Stimulated activated CD4-positive, alpha-beta T cell treated with anti-CD3 and anti-CD28 coated beads, TNF-alpha, amount 100 ng/mL, for 24 hours (primary cell): Measurements from ENCODE around the gene DDX1.
"Not testable (repeated sequence)": the region's sequence is repeated elsewhere in the genome, so short reads cannot be mapped to it uniquely, and the experiment has no call there.

Experiments used
- DNase-seq, 3 experiments: peaks; one replicate each; pipeline ENCODE4 v3.0.0-alpha.2; 2020; ENCODE audit warnings: low read depth in 3 of 3

DDX1 gene

DNA sequence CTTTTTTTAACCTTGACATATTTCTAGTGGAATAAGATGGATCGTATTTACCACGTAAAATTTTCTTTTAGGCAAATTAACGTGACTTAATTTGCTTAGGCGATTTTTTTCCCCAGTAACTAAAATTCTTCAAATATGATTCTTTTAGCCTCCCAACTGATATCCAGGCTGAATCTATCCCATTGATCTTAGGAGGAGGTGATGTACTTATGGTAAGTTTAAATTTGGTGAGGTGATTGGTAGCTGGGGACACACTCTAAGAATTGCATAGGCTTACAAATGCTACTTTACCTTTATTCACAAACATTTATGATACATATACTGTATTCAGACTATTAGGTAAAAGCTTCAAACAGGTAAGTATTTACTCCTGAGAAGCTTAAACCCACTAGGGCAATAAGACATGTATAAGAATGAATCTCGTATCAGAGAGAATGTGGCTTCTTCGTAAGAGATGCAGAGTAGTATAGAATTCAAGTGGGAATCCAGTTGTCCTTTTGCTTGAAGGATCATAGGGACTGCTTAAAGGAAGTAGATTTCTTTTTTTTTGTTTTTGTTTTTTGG lies 3.8 kb downstream of the DDX1 start:
- no peak for DNase-seq

DNA sequence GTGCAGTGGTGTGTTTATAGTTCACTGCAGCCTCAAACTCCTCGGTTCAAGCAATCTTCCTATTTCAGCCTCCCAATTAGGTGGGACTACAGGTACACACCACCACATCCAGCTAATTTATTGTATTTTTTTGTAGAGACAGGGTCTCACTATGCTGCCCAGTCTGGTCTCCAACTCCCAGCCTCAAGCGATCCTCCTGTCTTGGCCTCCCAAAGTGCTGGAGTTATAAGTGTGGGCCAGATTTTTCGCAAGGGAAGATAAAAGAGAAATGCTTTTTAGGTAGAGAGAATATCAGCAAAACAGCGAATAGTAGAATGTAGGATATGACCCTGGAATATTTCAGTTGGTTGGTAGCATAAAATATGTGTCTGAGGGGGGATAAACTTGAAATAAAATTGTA lies 4.3 kb downstream of the DDX1 start:
- DNase-seq: no peak

DNA sequence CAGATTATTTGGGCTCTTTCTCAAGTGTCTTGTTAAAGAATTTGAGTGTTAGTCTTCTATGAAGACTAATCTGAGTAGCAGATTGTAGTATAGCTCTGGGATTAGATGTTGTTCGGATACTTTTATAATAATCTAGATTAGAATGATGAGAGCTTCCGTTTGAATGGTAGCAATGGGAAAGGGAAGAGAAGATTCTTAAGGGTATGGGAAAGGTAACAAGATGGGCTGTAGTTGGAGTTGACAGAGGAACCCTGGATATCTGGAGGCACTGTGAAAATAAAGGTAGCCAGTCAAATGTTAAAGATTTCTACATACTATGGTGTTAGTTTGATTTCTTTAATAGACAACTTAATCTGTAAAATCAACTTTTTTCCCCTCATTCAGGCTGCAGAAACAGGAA lies 4.7 kb downstream of the DDX1 start:
- no peak for DNase-seq

DNA sequence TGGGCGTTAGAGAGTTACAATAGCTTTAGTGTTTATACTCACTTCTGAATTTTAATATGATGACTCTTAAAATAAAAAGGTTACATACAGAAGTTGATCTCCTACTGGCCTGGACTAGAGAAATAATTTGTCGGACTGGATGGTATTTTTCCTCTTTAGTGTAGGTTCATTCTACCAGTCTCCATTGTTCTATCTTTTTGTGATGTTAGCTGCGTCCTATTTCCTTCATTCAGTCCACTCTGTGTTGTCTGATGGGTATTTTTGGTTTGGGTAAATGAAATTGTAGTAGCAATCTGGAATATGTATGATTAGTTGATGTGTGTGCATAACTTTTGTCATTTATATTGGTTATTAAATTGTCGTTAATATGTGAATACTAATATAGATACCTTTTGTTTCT lies 5.3 kb downstream of the DDX1 start:
- no peak for DNase-seq

DNA sequence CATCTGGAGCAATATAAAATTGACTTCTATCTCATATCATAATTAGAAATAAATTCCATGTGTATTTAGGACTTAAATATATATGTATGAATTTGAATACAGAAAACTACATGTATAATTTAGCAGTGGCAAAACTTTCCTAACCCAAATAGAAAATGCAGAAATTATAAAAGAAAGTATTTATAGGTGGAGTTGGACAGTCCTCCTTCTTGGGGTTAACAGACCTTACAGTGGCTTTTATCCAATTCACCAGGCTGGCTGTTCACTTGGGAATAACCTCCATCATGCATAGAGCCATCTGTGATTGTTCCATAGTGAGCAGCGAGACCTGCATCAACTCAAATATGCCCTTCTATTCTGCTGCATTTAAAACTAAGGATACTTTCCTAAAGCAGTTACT lies 8.3 kb downstream of the DDX1 start:
- no peak for DNase-seq

GRCh38 chr2:15601681-15602080 lies 10.0 kb downstream of the DDX1 start:
- DNase-seq: no peak

GRCh38 chr2:15602393-15602792 lies 10.7 kb downstream of the DDX1 start:
- DNase-seq: no peak

GRCh38 chr2:15603044-15603765 lies 11.5 kb downstream of the DDX1 start:
- DNase-seq: no peak

- DNase-seq: no peak
These were observed 12.3 kb downstream of the DDX1 start for GRCh38 chr2:15603948-15604347.

GRCh38 chr2:15605721-15606120 lies 14.1 kb downstream of the DDX1 start:
- DNase-seq: no peak

DNA sequence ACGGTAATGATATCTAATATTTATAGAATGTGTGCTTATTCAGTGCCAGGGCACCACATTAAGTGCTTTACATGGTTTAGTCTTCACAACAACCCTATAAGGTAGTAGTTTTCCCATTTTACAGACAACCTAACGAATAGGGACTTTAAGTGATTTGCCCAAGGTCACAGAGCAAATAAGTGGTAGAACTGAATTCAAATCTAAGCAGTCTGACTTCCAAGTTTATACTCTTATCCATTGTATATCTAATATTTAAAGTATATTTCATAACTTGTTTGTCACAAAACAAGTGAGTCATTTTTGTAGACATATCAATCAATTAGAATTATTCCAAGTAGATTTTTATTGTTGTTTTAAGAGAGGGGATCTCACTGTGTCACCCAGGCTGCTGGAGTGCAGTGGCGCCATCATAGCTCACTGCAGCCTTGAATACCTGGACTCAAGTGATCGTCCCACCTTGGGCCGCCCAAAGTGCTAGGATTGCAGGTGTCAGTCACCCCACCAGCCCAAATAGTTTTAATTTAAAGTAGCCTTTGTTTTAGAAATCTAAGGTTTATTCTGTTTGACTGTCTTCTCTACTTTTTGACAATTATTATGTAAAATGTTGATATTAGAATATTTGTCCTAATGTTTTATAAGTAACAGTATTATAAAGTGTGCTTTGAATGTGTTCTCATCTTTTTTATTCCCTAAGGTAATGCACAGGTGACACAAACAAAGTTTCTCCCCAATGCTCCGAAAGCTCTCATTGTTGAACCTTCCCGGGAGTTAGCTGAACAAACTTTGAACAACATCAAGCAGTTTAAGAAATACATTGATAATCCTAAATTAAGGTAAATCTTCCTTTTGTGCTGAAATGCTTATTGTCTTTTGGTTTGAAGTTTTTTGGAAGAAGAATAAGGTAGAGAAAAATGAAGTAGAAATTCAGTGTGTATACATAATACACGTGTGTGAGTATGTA lies 15.1 kb downstream of the DDX1 start:
- DNase-seq: no peak

- DNase-seq: no peak
These were observed 16.2 kb downstream of the DDX1 start for GRCh38 chr2:15607709-15608391.

DNA sequence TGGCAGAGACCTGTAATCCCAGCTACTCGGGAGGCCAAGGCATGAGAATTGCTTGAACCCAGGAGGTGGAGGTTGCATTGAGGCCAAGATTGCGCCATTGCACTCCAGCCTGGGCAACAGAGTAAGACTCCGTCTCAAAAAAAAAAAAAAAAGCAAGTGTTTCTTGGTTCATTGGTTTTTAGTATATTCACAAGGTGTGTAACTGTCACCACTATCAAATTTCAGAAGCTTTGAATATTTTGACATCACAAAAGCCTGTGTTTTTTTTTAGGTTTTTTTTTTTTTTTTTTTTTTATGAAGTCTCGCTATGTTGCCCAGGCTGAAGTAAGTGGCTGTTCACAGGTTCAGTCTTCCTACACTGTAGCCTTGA lies 16.7 kb downstream of the DDX1 start:
- DNase-seq: no peak

DNA sequence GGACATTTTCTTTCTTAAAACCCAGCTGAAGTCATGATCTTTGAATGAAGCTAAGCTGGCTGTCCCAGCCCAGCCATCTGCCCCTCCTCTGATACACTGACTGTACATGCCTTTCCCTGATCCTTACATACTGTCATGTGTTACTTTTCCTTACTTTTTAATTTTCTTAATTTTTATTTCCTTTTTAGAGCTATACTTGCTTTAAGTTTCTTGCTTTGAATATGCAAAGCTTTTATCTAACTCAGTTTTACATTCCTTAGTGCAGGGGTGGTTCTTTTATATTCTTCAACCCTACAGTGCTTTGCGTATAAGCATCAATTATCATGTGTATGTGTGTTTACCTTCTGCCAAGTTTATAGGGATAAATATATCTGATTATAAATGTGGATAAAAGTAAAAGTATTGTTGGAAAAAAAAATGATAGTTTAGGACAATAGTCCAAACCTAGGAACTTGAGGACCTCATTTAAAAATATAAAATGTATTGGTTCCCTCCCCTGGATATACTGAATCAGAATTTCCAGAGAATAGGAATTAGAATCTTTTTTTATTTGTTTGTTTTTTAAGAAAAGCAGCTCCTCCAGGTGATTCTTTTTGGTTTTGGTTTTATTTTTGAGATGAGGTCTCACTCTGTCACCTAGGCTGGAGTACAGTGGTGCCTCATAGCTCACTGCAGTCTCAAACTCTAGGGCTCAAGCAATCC lies 17.8 kb downstream of the DDX1 start:
- no peak for DNase-seq

DNA sequence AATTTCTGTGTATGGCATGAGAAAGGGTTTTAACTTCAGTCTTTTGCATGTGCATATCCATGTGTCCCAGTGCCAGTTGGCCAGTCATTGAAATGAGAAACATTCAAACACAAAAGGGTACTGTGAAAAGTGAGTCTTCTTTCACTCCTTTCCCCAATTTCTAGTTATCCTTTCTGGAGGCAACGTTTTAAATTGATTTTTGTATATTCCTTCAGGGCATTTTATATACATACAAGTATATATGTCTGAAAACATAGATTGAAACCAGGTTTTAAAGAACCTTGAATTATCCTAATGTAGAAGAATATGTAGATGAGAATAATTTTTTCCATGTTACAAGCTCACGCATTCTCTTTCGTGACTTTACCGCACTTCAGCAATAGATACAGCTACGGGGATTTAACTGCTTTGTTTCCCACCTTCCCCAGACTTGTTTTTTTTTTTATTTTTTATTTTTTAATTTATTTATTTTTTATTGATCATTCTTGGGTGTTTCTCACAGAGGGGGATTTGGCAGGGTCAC lies 18.8 kb downstream of the DDX1 start:
- no peak for DNase-seq

GRCh38 chr2:15612101-15612500 lies 20.4 kb downstream of the DDX1 start:
- not testable (repeated sequence) for DNase-seq

- no peak for DNase-seq
These were observed 22.2 kb downstream of the DDX1 start for GRCh38 chr2:15613736-15614429.

DNA sequence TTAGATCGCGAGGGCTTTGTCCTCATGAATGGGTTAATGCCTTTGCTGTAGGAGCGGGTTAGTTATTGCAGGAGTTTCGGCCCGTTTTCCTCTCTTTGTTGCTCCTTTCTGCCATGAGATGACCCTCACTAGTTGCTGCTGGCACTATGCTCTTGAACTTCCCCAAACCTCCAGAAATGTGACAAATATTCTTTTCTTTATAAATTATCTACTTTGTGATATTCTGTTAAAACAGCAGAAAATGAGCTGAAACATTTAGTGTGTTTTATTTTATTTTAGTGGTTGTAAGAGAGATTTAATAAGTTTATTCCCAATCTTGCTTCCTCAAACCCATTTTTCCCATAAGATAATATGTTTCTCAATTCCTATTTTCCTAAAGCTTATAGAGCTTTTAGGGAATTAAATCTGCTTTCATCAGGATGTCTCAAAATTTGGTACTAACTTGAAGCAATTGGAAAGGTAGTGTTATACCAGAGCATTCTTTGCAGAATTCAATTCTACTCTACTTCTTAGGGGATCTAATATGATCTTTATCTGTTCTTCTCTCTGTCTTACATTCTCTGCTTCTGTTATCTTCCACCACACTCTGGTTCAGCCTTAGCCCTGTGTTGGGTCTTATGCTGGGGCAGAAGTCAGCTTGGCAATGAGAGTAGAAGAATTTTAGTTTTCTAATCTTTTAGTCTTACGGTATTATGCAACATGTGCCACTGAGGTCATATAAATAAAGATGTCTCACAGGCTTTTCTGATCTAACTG lies 23.1 kb downstream of the DDX1 start:
- no peak for DNase-seq

GRCh38 chr2:15615301-15615920 lies 23.7 kb downstream of the DDX1 start:
- DNase-seq: no peak

DNA sequence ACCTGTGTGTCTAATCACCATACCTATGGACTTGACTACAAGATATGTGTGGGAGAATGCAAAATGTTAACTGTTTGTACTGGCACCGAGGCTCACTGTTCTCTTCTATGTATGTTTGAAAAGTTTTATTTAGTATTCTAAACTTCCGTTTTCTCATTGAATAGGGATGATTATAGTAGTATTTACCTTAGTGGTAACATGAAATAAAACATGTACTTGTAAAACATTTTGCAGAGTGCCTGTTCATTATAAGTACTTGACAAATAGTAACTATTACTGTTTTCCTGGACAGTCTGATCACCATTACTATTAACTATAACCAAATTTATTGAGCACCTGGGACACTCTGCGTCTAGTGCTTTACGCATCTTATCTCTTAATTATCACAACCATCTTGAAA lies 24.8 kb downstream of the DDX1 start:
- DNase-seq: no peak
